GM12891 (cell line): ENCODE results near the gene ABCC1.

Experiments used
- POLR2A ChIP-seq: IDR thresholded peaks from 2 replicates; pipeline ENCODE4 v1.6.1; 2011; ENCODE audit warnings: low read depth, low read length, control low read depth
- POLR2AphosphoS5 ChIP-seq: IDR thresholded peaks from 2 replicates; pipeline ENCODE4 v1.6.1; 2011; ENCODE audit warnings: low read depth, low read length, control low read depth
- POU2F2 ChIP-seq: IDR thresholded peaks from 2 replicates; pipeline ENCODE4 v1.6.1; 2011; ENCODE audit warnings: low read depth, mild to moderate bottlenecking, control low read depth, low read length, moderate library complexity
- SPI1 ChIP-seq: IDR thresholded peaks from 2 replicates; pipeline ENCODE4 v1.6.1; 2011; ENCODE audit warnings: low read depth, low read length, control low read depth
- TAF1 ChIP-seq: IDR thresholded peaks from 2 replicates; pipeline ENCODE4 v1.6.1; 2011; ENCODE audit warnings: low read depth, low read length, control low read depth

GRCh38 chr16:16096858-16097213 lies 147.4 kb downstream of the ABCC1 start:
- TF ChIP-seq POLR2AphosphoS5 (no peak), POLR2A (no peak), TAF1 (no peak), SPI1 (no peak), POU2F2 (no peak)
